Lower leg skin (tissue), 4 donors: ENCODE measurements around the gene CXADR. TPM values are rescaled to one million over a fixed set of nuclear protein-coding genes. Genes with fewer than 3 reads are reported as not detected.

Experiments
- DNase-seq, 2 donors: peaks; one replicate each; pipeline ENCODE4 v3.0.0-alpha.2; 2019; ENCODE audit warnings: low spot score in 2 of 2
- H3K4me3 ChIP-seq: fragments of 200-600 bp; sonication (generic); 2 replicates; pipeline ENCODE4 v1.5.1; 2017; ENCODE audit warnings: mild to moderate bottlenecking, low read depth; ENCODE audit not compliant: poor library complexity, severe bottlenecking
- CTCF ChIP-seq, 3 donors: fragments of 450-650 bp; IDR thresholded peaks; one replicate each; pipeline ENCODE4 v1.5.1; 2016; ENCODE audit warnings: antibody characterized with exemption in 3 of 3, mild to moderate bottlenecking in 3 of 3, moderate library complexity in 2 of 3
- POLR2A ChIP-seq, 2 donors: fragments of 450-650 bp; IDR thresholded peaks; one replicate each; pipeline ENCODE4 v1.6.1; 2016 to 2017; ENCODE audit warnings: antibody characterized with exemption in 2 of 2, mild to moderate bottlenecking in 1 of 2, moderate library complexity in 1 of 2
- whole genome bisulfite sequencing, 2 donors: methylation state at CpG; one replicate each; pipeline ENCODE4 v1.1.5; 2018; 5-methylcytosine and 5-hydroxymethylcytosine counted together
- intact Hi-C: fragments of 100-400 bp; cut with DNase I; formaldehyde crosslinking; loops from one replicate; pipeline ENCODE4 v1.15.0; 2023; ENCODE audit warnings: low total_unique reads
- total RNA-seq, 4 donors: library from RNA; depleted of rRNA; stranded (reverse); fragments of >200 nt; gene quantifications; one replicate each; pipeline ENCODE4 v1.1.0, GENCODE V29; 2016

CXADR gene
- total RNA-seq, 4 donors from 2014 or later, result 84.7 to 134 (median 123) TPM

- no peak for TF ChIP-seq POLR2A (IDR thresholded peaks at IDR 0.05)
- no peak for TF ChIP-seq CTCF (IDR thresholded peaks at IDR 0.05)
- 55 to 59% methylated on average over 5 of the region's 5 CpGs for WGBS, 2 donors
- DNase-seq, result no peak
- intact Hi-C loops, result no loop called here
- no peak overlapping the region for H3K4me3 ChIP-seq
Observed at GRCh38 chr21:17576080-17576835, 63.4 kb downstream of the CXADR start.

GRCh38 chr21:17577701-17578100 is 64.9 kb downstream of the CXADR start:
- no peak for DNase-seq
- intact Hi-C loops, result no loop called here
- no peak overlapping the region for H3K4me3 ChIP-seq
- WGBS, 2 donors, result 76 to 85% methylated on average over 1 of the region's 1 CpG
- no peak for TF ChIP-seq CTCF (IDR thresholded peaks at IDR 0.05)
- no peak for TF ChIP-seq POLR2A (IDR thresholded peaks at IDR 0.05)

- DNase-seq, result no peak
- TF ChIP-seq CTCF (IDR thresholded peaks at IDR 0.05), result no peak
- TF ChIP-seq POLR2A (IDR thresholded peaks at IDR 0.05), result no peak
- intact Hi-C loops, result no loop called here
- whole genome bisulfite sequencing, 2 donors, result 90 to 96% methylated on average over 2 of the region's 2 CpGs
- H3K4me3 ChIP-seq, result no peak overlapping the region
Observed at GRCh38 chr21:17578162-17578561, 65.3 kb downstream of the CXADR start.

- DNase-seq, result no peak
- 76 to 81% methylated on average over 2 of the region's 2 CpGs for WGBS, 2 donors
- no peak overlapping the region for H3K4me3 ChIP-seq
- intact Hi-C loops, result no loop called here
- TF ChIP-seq CTCF (IDR thresholded peaks at IDR 0.05), result no peak
- TF ChIP-seq POLR2A (IDR thresholded peaks at IDR 0.05), result no peak
Observed at GRCh38 chr21:17578876-17579275, 66.0 kb downstream of the CXADR start.

DNA sequence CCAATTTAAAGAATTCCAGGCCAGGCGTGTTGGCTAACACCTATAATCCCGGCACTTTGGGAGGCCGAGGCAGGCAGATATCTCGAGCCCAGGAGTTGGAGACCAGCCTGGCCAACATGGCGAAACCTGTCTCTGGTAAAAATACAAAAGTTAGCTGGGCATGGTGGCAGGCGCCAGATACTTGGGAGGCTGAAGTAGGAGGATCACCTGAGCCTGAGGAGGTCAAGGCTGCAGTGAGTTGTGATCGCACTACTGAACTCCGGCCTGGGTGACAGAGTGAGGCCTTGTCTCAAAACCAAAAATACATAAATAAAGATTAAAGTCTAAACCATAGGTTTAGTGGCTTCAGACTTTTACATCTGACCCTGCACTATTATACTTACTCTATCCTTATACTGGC is 67.5 kb downstream of the CXADR start:
- H3K4me3 ChIP-seq, result no peak overlapping the region
- TF ChIP-seq CTCF (IDR thresholded peaks at IDR 0.05), result no peak
- no peak for TF ChIP-seq POLR2A (IDR thresholded peaks at IDR 0.05)
- intact Hi-C loops, result no loop called here
- 95 to 97% methylated on average over 8 of the region's 8 CpGs for WGBS, 2 donors
- no peak for DNase-seq

DNA sequence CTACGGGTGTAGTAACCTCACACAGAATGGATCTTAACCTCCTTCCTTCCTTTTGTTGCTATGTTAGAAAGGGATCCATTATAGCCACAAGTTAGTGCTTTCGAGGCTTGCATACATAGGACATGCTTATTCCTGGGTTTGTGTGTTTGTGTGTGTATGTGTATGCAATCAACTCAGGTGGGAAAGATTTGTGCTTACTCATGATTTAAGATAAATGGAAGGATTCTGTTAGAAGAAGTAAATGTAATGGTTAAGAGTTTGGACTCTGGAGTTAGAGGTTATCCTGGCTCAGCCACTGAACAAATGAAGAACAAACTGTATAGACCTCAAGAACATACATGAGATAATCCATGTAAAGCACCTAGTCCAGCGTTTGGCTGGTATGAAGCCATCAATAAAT is 71.1 kb downstream of the CXADR start:
- WGBS, 2 donors, result 80 to 82% methylated on average over 3 of the region's 3 CpGs
- intact Hi-C loops, result no loop called here
- TF ChIP-seq CTCF (IDR thresholded peaks at IDR 0.05) (no peak), POLR2A (IDR thresholded peaks at IDR 0.05) (no peak)
- no peak for DNase-seq
- H3K4me3 ChIP-seq, result no peak overlapping the region
